Thymus (tissue), 14 donors: ENCODE measurements around the gene IL4R. TPM values are rescaled to one million over a fixed set of nuclear protein-coding genes. Genes with fewer than 3 reads are reported as not detected.

ENCODE experiments used
- DNase-seq, 9 donors: peaks; one replicate each; pipeline ENCODE4 v3.0.0-alpha.2; 2013; ENCODE audit warnings: low spot score in 9 of 9, low read depth in 6 of 9, missing footprints in 1 of 9
- H3K27ac ChIP-seq, 2 donors: one replicate each; pipeline ENCODE4 v1.5.1; 2013; ENCODE audit warnings: control low read depth in 1 of 2, low read depth in 1 of 2, low read length in 1 of 2, mild to moderate bottlenecking in 1 of 2, moderate library complexity in 1 of 2
- H3K27me3 ChIP-seq, 2 donors: one replicate each; pipeline ENCODE4 v1.5.1; 2013; ENCODE audit warnings: low read length in 1 of 2; ENCODE audit not compliant: control insufficient read depth in 2 of 2, insufficient read depth in 1 of 2
- H3K36me3 ChIP-seq, 2 donors: one replicate each; pipeline ENCODE4 v1.5.1; 2013; ENCODE audit warnings: low read length in 1 of 2, mild to moderate bottlenecking in 1 of 2, moderate library complexity in 1 of 2; ENCODE audit not compliant: control insufficient read depth in 2 of 2, insufficient read depth in 2 of 2
- H3K4me1 ChIP-seq, 2 donors: one replicate each; pipeline ENCODE4 v1.5.1; 2013; ENCODE audit warnings: low read length in 2 of 2; ENCODE audit not compliant: control insufficient read depth in 2 of 2, insufficient read depth in 2 of 2
- H3K4me3 ChIP-seq, 2 donors: one replicate each; pipeline ENCODE4 v1.5.1; 2013; ENCODE audit warnings: low read length in 2 of 2, control low read depth in 1 of 2, mild to moderate bottlenecking in 1 of 2
- H3K9me3 ChIP-seq, 2 donors: one replicate each; pipeline ENCODE4 v1.5.1; 2013; ENCODE audit warnings: low read length in 1 of 2, mild to moderate bottlenecking in 1 of 2; ENCODE audit not compliant: control insufficient read depth in 2 of 2, insufficient read depth in 1 of 2
- WGBS: extraction: QIAGEN DNeasy Blood & Tissue Kit; methylation state at CpG from one replicate; pipeline ENCODE4 v1.1.7; 2013; 5-methylcytosine and 5-hydroxymethylcytosine counted together
- long read RNA-seq, 10 donors: transcript quantifications; one replicate each; lab custom pipeline, GENCODE V29; 2026
- polyA plus RNA-seq: library from polyadenylated mRNA; stranded (reverse); fragments of 200-250 nt; gene quantifications from one replicate; pipeline ENCODE4 v1.2.3, GENCODE V29; 2013
- total RNA-seq: library from RNA; stranded (reverse); fragments of 120-200 nt; gene quantifications from one replicate; pipeline ENCODE4 v1.2.4, GENCODE V29; 2013
- donor health status: healthy.

IL4R gene
- 14.8 TPM for total RNA-seq
- 36.8 TPM for polyA plus RNA-seq
- long read RNA-seq, donor 1: 0 reads
- long read RNA-seq, donor 2: 0 reads
- long read RNA-seq, donor 3, partial matches to known transcripts: 0 of 1 reads
- long read RNA-seq, donor 3, other reads (novel, unspliced or antisense): 0 of 1 reads
- long read RNA-seq, donor 4: 0 reads
- long read RNA-seq, donor 5, partial matches to known transcripts: 5 of 15 reads
- long read RNA-seq, donor 5, other reads (novel, unspliced or antisense): 0 of 15 reads
- long read RNA-seq, donor 6, partial matches to known transcripts: 0 of 3 reads
- long read RNA-seq, donor 6, other reads (novel, unspliced or antisense): 0 of 3 reads
- long read RNA-seq, donor 7: 0 reads
- long read RNA-seq, donor 8, partial matches to known transcripts: 0 of 1 reads
- long read RNA-seq, donor 8, other reads (novel, unspliced or antisense): 0 of 1 reads
- long read RNA-seq, donor 9, partial matches to known transcripts: 0 of 1 reads
- long read RNA-seq, donor 9, other reads (novel, unspliced or antisense): 0 of 1 reads
- long read RNA-seq, donor 10, partial matches to known transcripts: 10 of 10 reads
- long read RNA-seq, donor 10, other reads (novel, unspliced or antisense): 0 of 10 reads

- WGBS: 1% methylated on average over 85 of the region's 85 CpGs
- DNase-seq: peak in 4 of 9 donors; percentile 19 to 55 (median 30)
- Histone ChIP-seq H3K36me3 (no peaks in the 10 kb centered on the region), H3K27ac (peak within 1 kb of the TSS; percentile 23 to 85), H3K4me3 (peak within 1 kb of the TSS; percentile 47 to 65), H3K27me3 (peaks cover 18 to 58% of the 10 kb centered on the region in 2 donors), H3K4me1 (peaks cover 6 to 17% of the 10 kb centered on the region in 2 donors), H3K9me3 (no peaks in the 10 kb centered on the region)
These were observed at the start of gene IL4R for GRCh38 chr16:27313422-27314160. Gene IL4R (plus strand): TSS chr16:27313974. CDS start chr16:27340204, 26,230 bp downstream.

GRCh38 chr16:27264151-27264550, 49.6 kb upstream of the IL4R start:
- 94% methylated on average over 6 of the region's 6 CpGs for WGBS
- H3K4me3 ChIP-seq: no peak overlapping the region
- H3K27ac ChIP-seq: no peak overlapping the region
- H3K27me3 ChIP-seq: no peaks in the 10 kb centered on the region
- DNase-seq: no peak
- no peaks in the 10 kb centered on the region for H3K9me3 ChIP-seq
- H3K36me3 ChIP-seq: no peaks in the 10 kb centered on the region
- H3K4me1 ChIP-seq: peaks cover 5 to 6% of the 10 kb centered on the region in 2 donors

GRCh38 chr16:27265982-27266381, 47.8 kb upstream of the IL4R start:
- Histone ChIP-seq H3K9me3 (no peaks in the 10 kb centered on the region), H3K27me3 (no peaks in the 10 kb centered on the region), H3K4me3 (no peak overlapping the region), H3K4me1 (peaks cover 7 to 9% of the 10 kb centered on the region in 2 donors), H3K36me3 (no peaks in the 10 kb centered on the region), H3K27ac (no peak overlapping the region)
- WGBS: 97% methylated on average over 1 of the region's 1 CpG
- DNase-seq: no peak

GRCh38 chr16:27267037-27267677, 46.6 kb upstream of the IL4R start:
- H3K36me3 ChIP-seq: no peaks in the 10 kb centered on the region
- no peaks in the 10 kb centered on the region for H3K27me3 ChIP-seq
- DNase-seq: no peak
- H3K4me1 ChIP-seq: peaks cover 7 to 9% of the 10 kb centered on the region in 2 donors
- H3K9me3 ChIP-seq: no peaks in the 10 kb centered on the region
- no peak overlapping the region for H3K4me3 ChIP-seq
- no peak overlapping the region for H3K27ac ChIP-seq
- 93% methylated on average over 8 of the region's 8 CpGs for WGBS

- Histone ChIP-seq H3K9me3 (no peaks in the 10 kb centered on the region), H3K27me3 (no peaks in the 10 kb centered on the region), H3K36me3 (no peaks in the 10 kb centered on the region), H3K4me1 (peaks cover 11 to 14% of the 10 kb centered on the region in 2 donors), H3K27ac (peak within 1 kb of the TSS; percentile 44 to 68), H3K4me3 (peak within 1 kb of the TSS; percentile 91 to 94)
- 9% methylated on average over 58 of the region's 58 CpGs for WGBS
- peak; percentile 87 to 98 (median 95) for DNase-seq
These were observed 45.1 kb upstream of the IL4R start, which contains the start of gene NSMCE1 for GRCh38 chr16:27268376-27269299. Gene NSMCE1 (minus strand): TSS chr16:27268772. CDS start chr16:27257570, 11,202 bp downstream.

GRCh38 chr16:27269300-27270150, 44.2 kb upstream of the IL4R start:
- no peak overlapping the region for H3K27ac ChIP-seq
- no peak for DNase-seq
- H3K9me3 ChIP-seq: no peaks in the 10 kb centered on the region
- WGBS: 92% methylated on average over 9 of the region's 9 CpGs
- peaks cover 16 to 22% of the 10 kb centered on the region in 2 donors for H3K4me1 ChIP-seq
- H3K4me3 ChIP-seq: peak overlapping the region; percentile 91 to 94
- H3K27me3 ChIP-seq: no peaks in the 10 kb centered on the region
- no peaks in the 10 kb centered on the region for H3K36me3 ChIP-seq

- no peak for DNase-seq
- no peak overlapping the region for H3K27ac ChIP-seq
- no peaks in the 10 kb centered on the region for H3K27me3 ChIP-seq
- H3K4me3 ChIP-seq: no peak overlapping the region
- H3K9me3 ChIP-seq: no peaks in the 10 kb centered on the region
- no peaks in the 10 kb centered on the region for H3K36me3 ChIP-seq
- H3K4me1 ChIP-seq: peaks cover 16 to 23% of the 10 kb centered on the region in 2 donors
- 95% methylated on average over 4 of the region's 4 CpGs for WGBS
These were observed 43.4 kb upstream of the IL4R start for GRCh38 chr16:27270349-27270748.
